ENCODE results near the gene ZNF660.

The ZNF660 gene

GRCh38 chr3:44632193-44632592 lies 47.4 kb downstream of the ZNF660 start:
- TF ChIP-seq CTCF (IDR thresholded peaks at IDR 0.05), result no peak

GRCh38 chr3:44642337-44642736 lies 57.6 kb downstream of the ZNF660 start:
- TF ChIP-seq CTCF (IDR thresholded peaks at IDR 0.05), result no peak

GRCh38 chr3:44643024-44643423 lies 58.3 kb downstream of the ZNF660 start:
- TF ChIP-seq CTCF (IDR thresholded peaks at IDR 0.05), result no peak

GRCh38 chr3:44647771-44648170 lies 63.0 kb downstream of the ZNF660 start:
- no peak for TF ChIP-seq CTCF (IDR thresholded peaks at IDR 0.05)

- no peak for TF ChIP-seq CTCF (IDR thresholded peaks at IDR 0.05)
Measured at GRCh38 chr3:44648564-44649229, 63.9 kb downstream of the ZNF660 start, which contains the start of gene ZNF35. ZNF35 (plus strand) TSS chr3:44648732; CDS start chr3:44651068, 2,336 bp downstream.

All from LNCAP (cell line).